GM19351 (cell line): ENCODE measurements around the gene PTPRD.
A peak's percentile ranks its signal among the peaks of the same experiment; 100 is the strongest.

Source experiments
- ATAC-seq: cut with Tn5 transposase; IDR thresholded peaks from one replicate; pipeline ENCODE4 v1.9.1; 2021; ENCODE audit warnings: mild to moderate bottlenecking, moderate library complexity; ENCODE audit not compliant: unreplicated experiment

Gene PTPRD

GRCh38 chr9:10612641-10613398 is at the start of gene PTPRD:
TSS of gene PTPRD (minus strand) at chr9:10613002.
- ATAC-seq: peak; percentile 87

GRCh38 chr9:10661994-10662393 is 49.2 kb upstream of the PTPRD start:
- ATAC-seq: no peak

DNA sequence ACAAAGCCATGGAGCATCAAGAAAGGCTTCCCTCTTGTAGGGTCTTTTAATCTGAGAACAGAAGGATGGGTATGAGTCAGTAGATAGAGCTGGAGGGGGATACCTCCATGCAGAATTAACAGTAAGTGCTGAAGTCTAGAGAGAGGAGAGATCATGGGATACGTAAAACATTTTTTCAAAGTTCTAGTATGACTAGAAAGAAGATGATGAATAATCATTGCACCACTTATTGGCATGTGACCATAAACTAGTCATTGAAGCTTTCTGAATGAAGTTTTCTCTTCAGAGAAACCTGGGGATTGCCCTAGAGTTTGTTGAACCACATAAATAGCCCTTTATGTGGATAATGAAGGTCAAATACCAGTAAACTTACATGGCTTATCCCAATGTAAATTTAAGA is 48.6 kb upstream of the PTPRD start:
- no peak for ATAC-seq

- ATAC-seq: no peak
Observed at GRCh38 chr9:10651012-10651411, 38.2 kb upstream of the PTPRD start.

DNA sequence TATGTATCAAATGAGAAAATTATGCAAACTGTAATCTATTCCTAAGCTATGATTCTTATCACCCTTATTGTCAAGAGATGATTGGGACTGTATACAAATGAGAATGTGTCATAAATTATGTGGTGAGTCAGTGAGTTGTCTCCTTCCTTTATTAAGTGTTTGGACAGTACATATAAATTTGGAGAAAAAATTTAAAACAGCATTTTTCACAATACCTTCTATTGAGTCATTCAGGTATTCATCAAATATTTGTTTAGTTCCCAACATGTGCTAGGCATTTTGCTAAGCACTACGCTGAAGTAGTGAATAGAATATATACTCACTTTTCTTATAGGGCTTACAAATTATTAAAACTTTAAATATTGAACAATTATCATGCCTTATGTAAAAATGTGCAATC is 36.3 kb upstream of the PTPRD start:
- ATAC-seq: no peak

- no peak for ATAC-seq
Observed at GRCh38 chr9:10633785-10634184, 21.0 kb upstream of the PTPRD start.

DNA sequence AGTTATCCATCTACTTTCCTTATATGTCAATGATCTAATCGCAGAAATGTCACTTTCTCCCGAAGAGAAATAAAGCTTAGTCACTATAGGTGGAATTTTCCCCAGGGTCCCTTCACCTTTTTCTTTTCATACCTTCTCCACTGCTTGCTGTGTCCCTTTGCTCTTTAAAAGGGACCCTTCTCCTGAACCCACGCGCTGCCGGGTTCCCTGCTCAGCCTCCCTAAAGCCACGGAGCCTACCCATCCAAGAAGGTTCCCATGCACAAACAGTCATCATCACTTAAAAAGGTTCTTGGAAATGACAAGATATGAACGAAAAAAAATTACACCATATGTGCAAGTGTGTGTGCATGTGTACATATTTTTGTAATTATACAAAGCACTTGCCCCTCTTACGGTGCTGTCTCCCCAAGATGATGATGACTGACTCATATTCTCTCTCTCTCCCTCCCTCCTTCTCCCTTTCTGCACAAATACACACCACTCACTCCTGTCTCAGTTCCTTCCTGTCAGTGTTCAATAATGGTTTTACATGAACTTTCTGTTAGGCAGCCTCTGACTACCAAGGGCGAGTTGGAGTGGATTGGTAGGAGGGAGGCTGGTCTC is 1.5 kb upstream of the PTPRD start:
- ATAC-seq: no peak

- no peak for ATAC-seq
Observed at GRCh38 chr9:10613419-10613818, 617 bp upstream of the PTPRD start.

GRCh38 chr9:10605388-10605787 is 7.4 kb downstream of the PTPRD start:
- ATAC-seq: no peak

GRCh38 chr9:10604927-10605326 is 7.9 kb downstream of the PTPRD start:
- no peak for ATAC-seq

DNA sequence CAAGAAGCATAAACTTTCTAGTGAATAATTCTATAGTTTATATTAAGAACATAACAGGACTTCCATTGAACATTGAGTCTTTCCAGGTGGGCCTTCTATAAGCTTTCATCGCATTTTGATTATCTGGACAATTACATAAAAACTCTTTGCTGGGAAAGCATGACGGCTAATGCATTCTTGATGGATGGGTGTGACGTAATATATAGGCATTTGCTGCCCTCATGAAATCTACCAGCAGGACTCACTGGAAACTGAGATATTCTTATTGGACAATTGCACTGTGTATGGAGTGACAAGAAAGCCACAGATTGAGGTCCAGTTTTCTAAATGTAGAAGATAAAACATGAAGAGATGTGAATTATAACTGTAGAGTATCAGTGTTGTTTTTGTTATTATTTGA is 15.0 kb downstream of the PTPRD start:
- ATAC-seq: no peak

DNA sequence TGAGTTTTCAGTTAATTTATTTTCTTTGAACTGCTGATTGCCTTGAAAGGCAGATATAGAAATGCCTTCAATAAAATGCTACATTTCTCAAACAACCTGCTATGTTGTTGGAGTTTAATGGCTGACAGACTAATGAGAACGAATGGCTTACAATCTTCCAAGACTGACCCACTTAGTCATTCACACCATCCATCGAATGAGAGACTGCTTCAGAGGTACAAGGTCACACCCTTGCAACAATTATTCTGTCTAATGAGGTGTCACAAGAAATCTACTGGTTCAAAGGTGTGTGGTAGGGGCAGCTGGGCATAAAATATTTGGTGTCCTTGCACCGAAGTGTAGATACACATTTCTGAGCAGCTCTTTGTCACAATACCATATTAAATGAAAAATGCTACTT is 18.3 kb downstream of the PTPRD start:
- ATAC-seq: no peak

DNA sequence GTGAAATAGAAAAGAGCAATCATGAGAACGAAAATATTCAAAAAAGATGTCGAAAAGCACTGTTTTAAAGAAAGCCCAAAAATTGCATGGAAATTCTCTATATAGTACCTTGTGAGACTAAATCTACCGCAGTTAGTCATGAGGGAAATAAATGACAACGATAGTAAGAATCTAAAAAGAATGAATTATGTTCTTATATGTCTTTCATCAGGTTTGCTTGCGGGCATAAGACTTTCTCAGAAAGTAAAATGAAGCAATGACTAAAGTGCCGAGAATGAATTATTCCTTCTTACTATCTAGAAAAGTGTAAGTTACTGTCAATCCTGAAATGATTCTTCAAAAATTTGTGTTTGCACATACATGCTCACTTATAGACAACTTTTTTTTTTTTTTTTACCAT is 26.4 kb downstream of the PTPRD start:
- no peak for ATAC-seq

DNA sequence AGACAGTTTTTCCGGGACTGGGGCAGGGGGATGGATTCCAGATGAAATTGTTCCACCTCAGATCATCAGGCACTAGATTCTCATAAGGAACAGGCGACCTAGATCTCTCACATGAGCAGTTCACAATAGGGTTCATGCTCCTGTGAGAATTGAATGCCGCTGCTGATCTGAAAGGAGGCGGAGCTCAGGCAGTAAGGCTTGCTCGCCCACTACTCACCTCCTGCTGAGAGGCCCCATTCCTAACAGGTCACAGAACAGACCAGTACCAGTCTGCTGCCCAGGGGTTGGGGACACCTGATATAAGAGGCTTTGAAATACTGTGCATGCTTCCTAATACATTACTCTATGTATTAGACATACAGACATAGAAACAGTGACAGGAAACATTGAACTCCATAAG is 41.1 kb downstream of the PTPRD start:
- no peak for ATAC-seq

DNA sequence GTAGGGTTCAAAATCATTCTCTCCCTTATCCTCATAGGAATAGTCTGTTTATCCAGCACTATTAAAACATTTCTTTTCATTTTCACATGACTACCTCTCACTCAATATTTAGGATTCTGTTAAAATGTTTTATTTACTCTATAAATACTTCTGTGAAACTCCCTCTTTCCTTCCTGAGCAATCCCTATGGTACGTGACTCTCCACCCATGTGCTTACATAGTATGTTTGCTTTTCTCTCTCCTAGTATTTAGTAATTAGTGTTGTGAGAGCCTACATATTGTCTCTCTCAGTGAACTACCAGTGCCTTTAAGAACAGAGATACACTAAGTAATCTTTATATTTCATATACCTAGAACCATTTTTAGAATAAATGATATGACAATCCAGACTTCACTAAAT is 46.0 kb downstream of the PTPRD start:
- no peak for ATAC-seq

GRCh38 chr9:10562581-10563343 is 50.0 kb downstream of the PTPRD start:
- ATAC-seq: no peak

GRCh38 chr9:10548348-10548747 is 64.5 kb downstream of the PTPRD start:
- no peak for ATAC-seq

- ATAC-seq: no peak
Observed at GRCh38 chr9:10538073-10538472, 74.7 kb downstream of the PTPRD start.

DNA sequence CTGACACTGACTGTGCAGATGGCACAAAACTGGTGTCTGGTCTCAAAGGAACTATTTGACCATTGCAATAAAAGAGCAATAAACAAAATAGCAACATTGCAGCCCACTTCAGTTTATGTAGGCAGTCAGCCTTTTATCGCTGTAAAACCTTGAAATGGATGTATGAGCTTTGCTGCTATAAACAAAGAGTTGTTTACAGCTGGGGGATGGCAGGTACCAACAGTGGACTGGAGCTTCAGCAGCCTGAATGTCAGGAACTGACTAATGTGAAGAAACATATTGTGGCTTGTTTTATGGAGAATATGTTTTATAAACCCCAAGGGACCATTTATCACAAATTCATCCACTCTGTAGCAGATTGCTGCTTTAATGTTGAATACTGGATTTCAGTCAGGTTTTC is 78.0 kb downstream of the PTPRD start:
- ATAC-seq: no peak

- ATAC-seq: no peak
Observed at GRCh38 chr9:10525972-10526371, 86.8 kb downstream of the PTPRD start.

DNA sequence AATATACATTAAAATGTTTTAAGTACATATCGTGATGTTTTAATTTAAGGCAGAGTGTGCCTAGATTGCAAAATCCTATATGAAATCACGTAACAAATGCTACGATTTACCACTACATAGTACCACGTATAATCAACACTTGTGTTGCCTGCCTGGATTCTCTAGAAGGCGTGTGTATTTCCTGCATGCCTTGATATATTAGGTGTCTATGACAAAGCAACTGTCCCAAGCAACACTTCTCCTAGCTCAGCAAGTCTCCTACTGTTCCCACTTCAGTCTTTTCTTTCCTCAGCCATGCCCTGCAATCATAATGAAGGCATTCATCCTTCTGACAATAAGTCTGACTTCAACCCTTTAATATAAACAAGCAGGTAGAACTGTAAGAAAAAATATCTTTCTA is 89.6 kb downstream of the PTPRD start:
- no peak for ATAC-seq

DNA sequence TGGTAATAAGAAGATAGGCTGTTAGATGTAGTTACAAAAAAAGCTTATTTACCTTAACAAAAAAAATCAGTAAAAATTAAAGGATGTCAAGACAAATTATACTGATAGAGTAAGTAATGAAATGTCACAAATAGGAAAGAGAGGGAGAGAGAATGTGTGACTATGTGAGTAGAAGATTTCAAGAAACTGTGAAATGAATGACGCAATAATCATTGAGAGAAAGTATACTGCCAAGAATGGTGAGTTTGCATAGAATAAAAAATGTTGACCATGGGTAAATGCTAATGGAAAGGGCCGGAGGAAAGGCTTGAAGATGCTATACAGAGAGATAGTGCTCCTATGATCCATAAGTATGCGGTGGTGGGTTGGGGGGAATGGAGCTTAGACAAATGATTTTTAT is 100.7 kb downstream of the PTPRD start:
- ATAC-seq: no peak
